RWPE2 (cell line): ENCODE data around the gene POFUT2.
A peak's percentile ranks its signal among the peaks of the same experiment; 100 is the strongest.

ENCODE experiments used
- ATAC-seq: fragments of 200-7000 bp; cut with Tn5 transposase; 3 replicates; pipeline ENCODE4 v1.9.1; 2021; ENCODE audit warnings: low read depth
- DNase-seq: peaks from one replicate; pipeline ENCODE4 v3.0.0-alpha.2; 2020; ENCODE audit warnings: low spot score
- H3K27ac ChIP-seq: fragments of 450-650 bp; 2 replicates; pipeline ENCODE4 v1.5.1; 2017; ENCODE audit warnings: mild to moderate bottlenecking; ENCODE audit not compliant: poor library complexity, severe bottlenecking
- H3K27me3 ChIP-seq: fragments of 250-450 bp; sonication (Bioruptor Pico); 2 replicates; pipeline ENCODE4 v1.5.1; 2021; ENCODE audit warnings: mild to moderate bottlenecking, moderate library complexity; ENCODE audit not compliant: insufficient read depth, poor library complexity, severe bottlenecking
- H3K36me3 ChIP-seq: fragments of 250-450 bp; sonication (Bioruptor Pico); 2 replicates; pipeline ENCODE4 v1.5.1; 2020; ENCODE audit warnings: low read depth, mild to moderate bottlenecking, moderate library complexity
- H3K4me1 ChIP-seq: fragments of 250-450 bp; sonication (Bioruptor Pico); 2 replicates; pipeline ENCODE4 v1.5.1; 2021; ENCODE audit warnings: mild to moderate bottlenecking, moderate library complexity; ENCODE audit not compliant: insufficient read depth, poor library complexity, severe bottlenecking
- H3K4me3 ChIP-seq: fragments of 250-450 bp; sonication (Bioruptor Pico); 2 replicates; pipeline ENCODE4 v1.5.1; 2021; ENCODE audit warnings: mild to moderate bottlenecking, moderate library complexity; ENCODE audit not compliant: severe bottlenecking
- H3K9me3 ChIP-seq: fragments of 250-450 bp; sonication (Bioruptor Pico); 2 replicates; pipeline ENCODE4 v1.5.1; 2021; ENCODE audit warnings: mild to moderate bottlenecking, moderate library complexity; ENCODE audit not compliant: severe bottlenecking
- CTCF ChIP-seq: fragments of 450-650 bp; IDR thresholded peaks from one replicate; pipeline ENCODE4 v1.5.1; 2017; ENCODE audit warnings: mild to moderate bottlenecking, moderate library complexity; ENCODE audit not compliant: poor library complexity, severe bottlenecking

The POFUT2 gene

GRCh38 chr21:45306453-45306831 lies 18.7 kb upstream of the POFUT2 start:
- no peaks in the 10 kb centered on the region for H3K36me3 ChIP-seq
- TF ChIP-seq CTCF = no peak
- no peaks in the 10 kb centered on the region for H3K4me1 ChIP-seq
- no peaks in the 10 kb centered on the region for H3K9me3 ChIP-seq
- H3K27ac ChIP-seq = no peak overlapping the region
- DNase-seq = peak; percentile 63
- H3K27me3 ChIP-seq = no peaks in the 10 kb centered on the region
- H3K4me3 ChIP-seq = no peak overlapping the region
- no peak; the same call in 2 of the 3 replicates for ATAC-seq

GRCh38 chr21:45305836-45306235 lies 18.1 kb upstream of the POFUT2 start:
- Histone ChIP-seq H3K36me3 (no peaks in the 10 kb centered on the region), H3K4me3 (no peak overlapping the region), H3K9me3 (no peaks in the 10 kb centered on the region), H3K4me1 (no peaks in the 10 kb centered on the region), H3K27me3 (no peaks in the 10 kb centered on the region), H3K27ac (no peak overlapping the region)
- TF ChIP-seq CTCF = no peak
- peak; percentile 21 for DNase-seq
- ATAC-seq = no peak

GRCh38 chr21:45304945-45305344 lies 17.2 kb upstream of the POFUT2 start:
- H3K27ac ChIP-seq = no peak overlapping the region
- H3K27me3 ChIP-seq = no peaks in the 10 kb centered on the region

GRCh38 chr21:45304476-45304830 lies 16.8 kb upstream of the POFUT2 start:
- no peaks in the 10 kb centered on the region for H3K27me3 ChIP-seq
- DNase-seq (peak; percentile 38), ATAC-seq (no peak)
- H3K4me3 ChIP-seq = no peak overlapping the region
- TF ChIP-seq CTCF = no peak
- no peak overlapping the region for H3K27ac ChIP-seq
- no peaks in the 10 kb centered on the region for H3K4me1 ChIP-seq
- H3K36me3 ChIP-seq = no peaks in the 10 kb centered on the region
- no peaks in the 10 kb centered on the region for H3K9me3 ChIP-seq

More at GRCh38 chr21:45304945-45305344, 17.2 kb upstream of the POFUT2 start:
- Histone ChIP-seq H3K4me1 (no peaks in the 10 kb centered on the region), H3K9me3 (no peaks in the 10 kb centered on the region), H3K4me3 (no peak overlapping the region), H3K36me3 (no peaks in the 10 kb centered on the region)
- DNase-seq (peak; percentile 36), ATAC-seq (no peak)
- no peak for TF ChIP-seq CTCF

GRCh38 chr21:45303751-45304475 lies 16.2 kb upstream of the POFUT2 start:
- no peak for TF ChIP-seq CTCF
- DNase-seq = peak; percentile 42
- ATAC-seq = no peak
- H3K4me1 ChIP-seq = no peaks in the 10 kb centered on the region
- H3K4me3 ChIP-seq = no peak overlapping the region
- H3K27me3 ChIP-seq = no peaks in the 10 kb centered on the region
- H3K9me3 ChIP-seq = no peaks in the 10 kb centered on the region
- H3K27ac ChIP-seq = no peak overlapping the region
- H3K36me3 ChIP-seq = no peaks in the 10 kb centered on the region
